ENCODE measurements around the gene CARD11. TPM values are rescaled to one million over a fixed set of nuclear protein-coding genes. Genes with fewer than 3 reads are reported as not detected.

The CARD11 gene
- total and polyA plus RNA-seq, 2 experiments from 2014 or later: 17.7 to 29.0 TPM

DNA sequence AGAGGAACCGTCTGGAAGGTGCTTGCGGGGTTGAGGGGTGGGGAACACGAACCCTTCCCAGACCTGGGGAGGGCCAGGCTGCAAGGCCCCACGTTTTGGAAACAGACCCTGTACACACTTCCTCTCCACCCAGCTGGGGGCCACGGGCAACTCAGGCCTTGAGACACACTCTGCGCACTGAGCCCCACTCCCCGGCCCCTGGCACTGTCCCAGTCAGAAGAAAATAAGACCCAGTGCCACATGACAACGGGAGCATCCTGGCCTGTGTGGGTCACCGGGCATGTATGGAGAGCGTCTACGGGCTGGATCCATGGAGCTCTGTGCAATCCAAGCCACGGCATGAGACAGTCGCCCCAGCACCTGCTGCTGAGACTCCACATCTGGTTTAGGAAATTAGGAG is 63.7 kb downstream of the CARD11 start (continued):
- TF ChIP-seq, protein P1, sequence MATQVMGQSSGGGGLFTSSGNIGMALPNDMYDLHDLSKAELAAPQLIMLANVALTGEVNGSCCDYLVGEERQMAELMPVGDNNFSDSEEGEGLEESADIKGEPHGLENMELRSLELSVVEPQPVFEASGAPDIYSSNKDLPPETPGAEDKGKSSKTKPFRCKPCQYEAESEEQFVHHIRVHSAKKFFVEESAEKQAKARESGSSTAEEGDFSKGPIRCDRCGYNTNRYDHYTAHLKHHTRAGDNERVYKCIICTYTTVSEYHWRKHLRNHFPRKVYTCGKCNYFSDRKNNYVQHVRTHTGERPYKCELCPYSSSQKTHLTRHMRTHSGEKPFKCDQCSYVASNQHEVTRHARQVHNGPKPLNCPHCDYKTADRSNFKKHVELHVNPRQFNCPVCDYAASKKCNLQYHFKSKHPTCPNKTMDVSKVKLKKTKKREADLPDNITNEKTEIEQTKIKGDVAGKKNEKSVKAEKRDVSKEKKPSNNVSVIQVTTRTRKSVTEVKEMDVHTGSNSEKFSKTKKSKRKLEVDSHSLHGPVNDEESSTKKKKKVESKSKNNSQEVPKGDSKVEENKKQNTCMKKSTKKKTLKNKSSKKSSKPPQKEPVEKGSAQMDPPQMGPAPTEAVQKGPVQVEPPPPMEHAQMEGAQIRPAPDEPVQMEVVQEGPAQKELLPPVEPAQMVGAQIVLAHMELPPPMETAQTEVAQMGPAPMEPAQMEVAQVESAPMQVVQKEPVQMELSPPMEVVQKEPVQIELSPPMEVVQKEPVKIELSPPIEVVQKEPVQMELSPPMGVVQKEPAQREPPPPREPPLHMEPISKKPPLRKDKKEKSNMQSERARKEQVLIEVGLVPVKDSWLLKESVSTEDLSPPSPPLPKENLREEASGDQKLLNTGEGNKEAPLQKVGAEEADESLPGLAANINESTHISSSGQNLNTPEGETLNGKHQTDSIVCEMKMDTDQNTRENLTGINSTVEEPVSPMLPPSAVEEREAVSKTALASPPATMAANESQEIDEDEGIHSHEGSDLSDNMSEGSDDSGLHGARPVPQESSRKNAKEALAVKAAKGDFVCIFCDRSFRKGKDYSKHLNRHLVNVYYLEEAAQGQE (IDR thresholded peaks at IDR 0.05; ENCODE audit: unreplicated experiment): no peak
- no peak for TF ChIP-seq CREB1 (CRISPR knock-in tag; IDR thresholded peaks at IDR 0.05; ENCODE audit: low read depth)

DNA sequence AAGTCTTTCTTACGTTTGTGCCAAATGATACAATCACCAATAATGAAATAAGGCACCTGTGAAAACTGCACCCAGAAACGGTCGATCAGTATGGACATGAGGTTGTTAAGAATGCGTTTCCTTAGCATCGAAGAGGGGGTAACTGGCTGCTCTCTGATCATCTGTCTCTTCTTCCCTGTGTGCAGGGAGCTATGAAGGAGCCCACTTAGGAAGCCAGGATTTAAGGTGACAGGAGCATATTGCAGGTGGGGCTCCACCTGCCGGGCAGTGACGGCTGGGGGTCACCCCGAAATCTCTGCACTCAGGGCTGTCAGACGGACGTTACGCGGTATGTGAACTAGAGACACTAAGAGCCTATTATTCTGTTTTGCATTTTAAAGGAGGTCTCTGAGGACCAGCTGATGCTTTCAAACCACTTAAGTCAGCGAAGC is 64.5 kb downstream of the CARD11 start:
- Histone ChIP-seq H3K9me2 (ENCODE audit: insufficient read depth) (no peaks in the 10 kb centered on the region), H3K4me2 (peak overlapping the region; percentile 67), H2AFZ (no peak overlapping the region), H3K4me1 (ENCODE audit: insufficient read depth) (peaks cover 15% of the 10 kb centered on the region), H4K20me1 (replicated peaks; ENCODE audit: insufficient read depth) (no peaks in the 10 kb centered on the region; the same call in 1 of the 2 replicates), H3F3A (replicated peaks; ENCODE audit: low read depth) (no peaks in the 10 kb centered on the region), H3K27me3 (ENCODE audit: insufficient read depth) (no peaks in the 10 kb centered on the region), H3K79me2 (replicated peaks; ENCODE audit: insufficient read depth) (no peaks in the 10 kb centered on the region), H3K27ac (ENCODE audit: low read depth) (peak overlapping the region; percentile 61), H3K4me3 (no peak overlapping the region), H3K36me3 (ENCODE audit: insufficient read depth) (no peaks in the 10 kb centered on the region)
- peaks cover 20% of the 10 kb centered on the region for H3K4me1 Mint-ChIP-seq
- TF ChIP-seq JUNB (IDR thresholded peaks at IDR 0.05; ENCODE audit: unreplicated experiment) (no peak), EZH2phosphoT487 (IDR thresholded peaks at IDR 0.05; ENCODE audit: unreplicated experiment) (no peak), POLR2AphosphoS5 (IDR thresholded peaks at IDR 0.05; ENCODE audit: low read depth) (no peak), EZH2 (IDR thresholded peaks at IDR 0.05; ENCODE audit: low read depth, unreplicated experiment) (no peak), CREB1 (CRISPR knock-in tag; IDR thresholded peaks at IDR 0.05; ENCODE audit: low read depth) (no peak), STAT1 (IDR thresholded peaks at IDR 0.05; ENCODE audit: unreplicated experiment) (no peak)
- TF ChIP-seq, protein P2, sequence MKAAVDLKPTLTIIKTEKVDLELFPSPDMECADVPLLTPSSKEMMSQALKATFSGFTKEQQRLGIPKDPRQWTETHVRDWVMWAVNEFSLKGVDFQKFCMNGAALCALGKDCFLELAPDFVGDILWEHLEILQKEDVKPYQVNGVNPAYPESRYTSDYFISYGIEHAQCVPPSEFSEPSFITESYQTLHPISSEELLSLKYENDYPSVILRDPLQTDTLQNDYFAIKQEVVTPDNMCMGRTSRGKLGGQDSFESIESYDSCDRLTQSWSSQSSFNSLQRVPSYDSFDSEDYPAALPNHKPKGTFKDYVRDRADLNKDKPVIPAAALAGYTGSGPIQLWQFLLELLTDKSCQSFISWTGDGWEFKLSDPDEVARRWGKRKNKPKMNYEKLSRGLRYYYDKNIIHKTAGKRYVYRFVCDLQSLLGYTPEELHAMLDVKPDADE (IDR thresholded peaks at IDR 0.05): no peak
- no peak for DNase-seq (ENCODE audit: low spot score)
- no peak overlapping the region for H3K27ac Mint-ChIP-seq
- ATAC-seq: peak; percentile 16
- no peaks in the 10 kb centered on the region; the same call in 2 of the 3 replicates for H3K9me3 Mint-ChIP-seq
- H3K27me3 Mint-ChIP-seq (ENCODE audit: insufficient read depth, low read depth, poor library complexity): peaks cover 14% of the 10 kb centered on the region
- H3K4me3 Mint-ChIP-seq: peak overlapping the region; percentile 54
- H3K36me3 Mint-ChIP-seq (ENCODE audit: low read depth): no peaks in the 10 kb centered on the region; the same call in 2 of the 3 replicates

DNA sequence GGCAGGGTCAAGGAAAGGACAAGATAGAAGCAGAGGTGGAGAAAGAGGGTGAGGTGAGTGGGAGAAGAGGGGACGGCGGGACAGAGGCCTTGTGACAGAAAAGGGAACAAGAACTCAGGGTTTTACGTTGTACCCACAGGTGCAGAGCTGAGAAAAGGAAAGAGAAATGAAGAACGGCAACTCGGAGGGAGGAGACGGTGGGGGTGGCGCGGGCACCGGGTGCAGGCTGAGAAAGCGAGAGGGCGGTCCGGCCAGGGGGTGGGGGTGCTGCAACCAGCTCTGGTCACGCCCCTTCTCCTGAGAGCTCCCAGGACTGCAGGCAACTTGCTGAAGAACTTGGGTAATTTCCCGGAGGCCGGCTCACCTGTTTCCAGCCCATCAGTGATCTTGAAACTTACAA is 65.3 kb downstream of the CARD11 start:
- H3K36me3 Mint-ChIP-seq (ENCODE audit: low read depth): no peaks in the 10 kb centered on the region; the same call in 2 of the 3 replicates
- peaks cover 20% of the 10 kb centered on the region for H3K4me1 Mint-ChIP-seq
- Histone ChIP-seq H3K79me2 (replicated peaks; ENCODE audit: insufficient read depth) (no peaks in the 10 kb centered on the region), H3K27me3 (ENCODE audit: insufficient read depth) (no peaks in the 10 kb centered on the region), H3K4me1 (ENCODE audit: insufficient read depth) (peaks cover 15% of the 10 kb centered on the region), H4K20me1 (replicated peaks; ENCODE audit: insufficient read depth) (no peaks in the 10 kb centered on the region; the same call in 1 of the 2 replicates), H3K36me3 (ENCODE audit: insufficient read depth) (no peaks in the 10 kb centered on the region), H3K4me2 (peak overlapping the region; percentile 67), H3K4me3 (peak overlapping the region; percentile 16; the same call in 1 of the 2 replicates), H3F3A (replicated peaks; ENCODE audit: low read depth) (no peaks in the 10 kb centered on the region), H3K27ac (ENCODE audit: low read depth) (peak overlapping the region; percentile 61; the same call in 1 of the 2 replicates), H3K9me2 (ENCODE audit: insufficient read depth) (no peaks in the 10 kb centered on the region), H2AFZ (no peak overlapping the region)
- ATAC-seq (peak; percentile 92), DNase-seq (ENCODE audit: low spot score) (peak; percentile 76)
- peak overlapping the region; percentile 54 for H3K4me3 Mint-ChIP-seq
- no peaks in the 10 kb centered on the region; the same call in 2 of the 3 replicates for H3K9me3 Mint-ChIP-seq
- no peak overlapping the region for H3K27ac Mint-ChIP-seq
- H3K27me3 Mint-ChIP-seq (ENCODE audit: insufficient read depth, low read depth, poor library complexity): peaks cover 10% of the 10 kb centered on the region
- no peak for TF ChIP-seq POLR2AphosphoS5 (IDR thresholded peaks at IDR 0.05; ENCODE audit: low read depth)
- TF ChIP-seq, protein P3, sequence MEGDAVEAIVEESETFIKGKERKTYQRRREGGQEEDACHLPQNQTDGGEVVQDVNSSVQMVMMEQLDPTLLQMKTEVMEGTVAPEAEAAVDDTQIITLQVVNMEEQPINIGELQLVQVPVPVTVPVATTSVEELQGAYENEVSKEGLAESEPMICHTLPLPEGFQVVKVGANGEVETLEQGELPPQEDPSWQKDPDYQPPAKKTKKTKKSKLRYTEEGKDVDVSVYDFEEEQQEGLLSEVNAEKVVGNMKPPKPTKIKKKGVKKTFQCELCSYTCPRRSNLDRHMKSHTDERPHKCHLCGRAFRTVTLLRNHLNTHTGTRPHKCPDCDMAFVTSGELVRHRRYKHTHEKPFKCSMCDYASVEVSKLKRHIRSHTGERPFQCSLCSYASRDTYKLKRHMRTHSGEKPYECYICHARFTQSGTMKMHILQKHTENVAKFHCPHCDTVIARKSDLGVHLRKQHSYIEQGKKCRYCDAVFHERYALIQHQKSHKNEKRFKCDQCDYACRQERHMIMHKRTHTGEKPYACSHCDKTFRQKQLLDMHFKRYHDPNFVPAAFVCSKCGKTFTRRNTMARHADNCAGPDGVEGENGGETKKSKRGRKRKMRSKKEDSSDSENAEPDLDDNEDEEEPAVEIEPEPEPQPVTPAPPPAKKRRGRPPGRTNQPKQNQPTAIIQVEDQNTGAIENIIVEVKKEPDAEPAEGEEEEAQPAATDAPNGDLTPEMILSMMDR (conservative IDR thresholded peaks at IDR 0.05; ENCODE audit: low read depth in 2 of 2): no peak
- TF ChIP-seq EZH2 (IDR thresholded peaks at IDR 0.05; ENCODE audit: low read depth, unreplicated experiment): no peak
